HUDEP-2 (cell line): Measurements from ENCODE around the gene PRPF8.
A peak's percentile ranks its signal among the peaks of the same experiment; 100 is the strongest.
"Not testable (repeated sequence)": the region's sequence is repeated elsewhere in the genome, so short reads cannot be mapped to it uniquely, and the experiment has no call there.

Source experiments
- DNase-seq, 76 experiments: peaks; one replicate each; lab custom pipeline; 2025; ENCODE audit not compliant: unreplicated experiment in 76 of 76; lab: John Stamatoyannopoulos, UW

Gene PRPF8

GRCh38 chr17:1684378-1685189 is at the start of gene PRPF8:
Gene PRPF8, minus strand, starts transcription at chr17:1684867. Its CDS starts 296 bp downstream, at chr17:1684571.
- peak; percentile 41 to 98 (median 95) for DNase-seq

- no peak for DNase-seq
Observed at GRCh38 chr17:1733759-1734158, 49.1 kb upstream of the PRPF8 start.

GRCh38 chr17:1732833-1733321 is 48.2 kb upstream of the PRPF8 start:
- DNase-seq: no peak

- DNase-seq: no peak
Observed at GRCh38 chr17:1732241-1732832, 47.7 kb upstream of the PRPF8 start.

- DNase-seq: peak in 1 of 76 experiments; percentile 65
Observed at GRCh38 chr17:1731194-1731506, 46.5 kb upstream of the PRPF8 start.

GRCh38 chr17:1730326-1731193 is 45.9 kb upstream of the PRPF8 start:
- peak; percentile 74 to 99 (median 97) for DNase-seq

- DNase-seq: peak in 1 of 76 experiments; percentile 93
Observed at GRCh38 chr17:1729966-1730325, 45.3 kb upstream of the PRPF8 start.

GRCh38 chr17:1727876-1728630 is 43.4 kb upstream of the PRPF8 start:
- peak in 3 of 76 experiments; percentile 12 to 27 (median 22) for DNase-seq

GRCh38 chr17:1727258-1727789 is 42.7 kb upstream of the PRPF8 start:
- no peak for DNase-seq

- no peak for DNase-seq
Observed at GRCh38 chr17:1726626-1727257, 42.1 kb upstream of the PRPF8 start.

GRCh38 chr17:1725642-1726511 is 41.2 kb upstream of the PRPF8 start:
- peak in 1 of 76 experiments; percentile 34 for DNase-seq

GRCh38 chr17:1724869-1725641 is 40.4 kb upstream of the PRPF8 start:
- DNase-seq: peak in 12 of 76 experiments; percentile 12 to 69 (median 33)

GRCh38 chr17:1724351-1724868 is 39.7 kb upstream of the PRPF8 start, which contains the start of gene WDR81:
Gene WDR81, plus strand, starts transcription at chr17:1724704. Its CDS starts 256 bp downstream, at chr17:1724960.
- DNase-seq: peak in 72 of 76 experiments; percentile 29 to 88 (median 76)

GRCh38 chr17:1722022-1722421 is 37.4 kb upstream of the PRPF8 start:
- not testable (repeated sequence) for DNase-seq

GRCh38 chr17:1720856-1721386 is 36.3 kb upstream of the PRPF8 start:
- DNase-seq: peak in 44 of 76 experiments; percentile 1 to 63 (median 40)

- DNase-seq: no peak
Observed at GRCh38 chr17:1718362-1719165, 33.9 kb upstream of the PRPF8 start.
